Measurements from ENCODE around the gene MAD2L2.

GRCh38 chr1:11722538-11722937, 41.6 kb upstream of the MAD2L2 start:
- TF ChIP-seq CTCF (IDR thresholded peaks at IDR 0.05; ENCODE audit: insufficient read depth, low read depth, low read length) (no peak), EZH2 (IDR thresholded peaks at IDR 0.05; ENCODE audit: insufficient read depth, low read length) (no peak)
